Right atrium auricular region (tissue), 2 donors: ENCODE data around the gene CAPRIN2. TPM values are rescaled to one million over a fixed set of nuclear protein-coding genes. Genes with fewer than 3 reads are reported as not detected.

Source experiments
- DNase-seq: peaks from one replicate; pipeline ENCODE4 v3.0.0-alpha.2; 2019; ENCODE audit warnings: low spot score
- H3K27ac ChIP-seq, 2 donors: fragments of 200-600 bp; sonication (generic); 1 replicate in 1 of 2; 2 replicates in 1 of 2; pipeline ENCODE4 v1.5.1; 2016 to 2019
- H3K27me3 ChIP-seq, 2 donors: fragments of 200-600 bp; sonication (generic); one replicate each; pipeline versions ENCODE4 v1.5.1 to v1.6.0; 2017 to 2019
- H3K36me3 ChIP-seq: fragments of 200-600 bp; sonication (generic); one replicate; pipeline ENCODE4 v1.5.1; 2016
- H3K4me1 ChIP-seq, 2 donors: fragments of 200-600 bp; sonication (generic); one replicate each; pipeline versions ENCODE4 v1.5.1 to v1.6.0; 2017 to 2019
- H3K4me3 ChIP-seq, 2 donors: fragments of 200-600 bp; sonication (generic); 1 replicate in 1 of 2; 2 replicates in 1 of 2; pipeline ENCODE4 v1.5.1; 2017 to 2019; ENCODE audit warnings: mild to moderate bottlenecking in 1 of 2, moderate library complexity in 1 of 2
- H3K9me3 ChIP-seq, 2 donors: fragments of 200-600 bp; sonication (generic); one replicate each; pipeline ENCODE4 v1.5.1; 2019
- total RNA-seq, 2 donors: library from RNA; depleted of rRNA; stranded (reverse); fragments of >200 nt; gene quantifications; one replicate each; pipeline ENCODE4 v1.1.0, GENCODE V29; 2016
- TF ChIP-seq, protein P1 (sequence below), 2 donors: fragments of 200-600 bp; sonication (generic); IDR thresholded peaks; one replicate each; pipeline ENCODE4 v1.5.1; 2019; ENCODE audit warnings: antibody characterized with exemption in 2 of 2

CAPRIN2 gene
- total RNA-seq, 2 donors from 2014 or later, result 20.9 to 34.3 TPM

DNA sequence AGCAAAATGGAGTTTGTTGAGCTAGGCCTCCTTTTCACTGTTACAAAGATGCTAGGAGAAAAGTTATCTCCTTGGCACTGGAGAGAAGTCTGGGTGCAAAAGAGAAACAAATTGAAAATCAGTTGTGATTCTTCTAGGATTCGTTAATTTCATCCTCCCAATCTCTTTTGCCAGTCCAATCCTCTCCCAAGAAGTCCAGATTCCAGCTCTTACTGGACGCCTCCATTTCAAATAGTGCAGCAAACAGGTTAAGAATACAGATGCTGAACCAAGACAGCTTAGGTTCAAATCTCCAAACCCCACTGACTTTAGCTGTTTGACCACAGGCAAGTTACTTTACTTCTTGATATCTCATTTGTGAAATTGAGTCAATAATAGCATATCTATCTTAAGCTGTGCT, 34.0 kb upstream of the CAPRIN2 start:
- Histone ChIP-seq H3K27me3 (no peaks in the 10 kb centered on the region), H3K9me3 (no peaks in the 10 kb centered on the region), H3K27ac (no peak overlapping the region), H3K36me3 (no peaks in the 10 kb centered on the region), H3K4me3 (no peak overlapping the region), H3K4me1 (no peaks in the 10 kb centered on the region)
- DNase-seq, result no peak
- TF ChIP-seq, protein P1, sequence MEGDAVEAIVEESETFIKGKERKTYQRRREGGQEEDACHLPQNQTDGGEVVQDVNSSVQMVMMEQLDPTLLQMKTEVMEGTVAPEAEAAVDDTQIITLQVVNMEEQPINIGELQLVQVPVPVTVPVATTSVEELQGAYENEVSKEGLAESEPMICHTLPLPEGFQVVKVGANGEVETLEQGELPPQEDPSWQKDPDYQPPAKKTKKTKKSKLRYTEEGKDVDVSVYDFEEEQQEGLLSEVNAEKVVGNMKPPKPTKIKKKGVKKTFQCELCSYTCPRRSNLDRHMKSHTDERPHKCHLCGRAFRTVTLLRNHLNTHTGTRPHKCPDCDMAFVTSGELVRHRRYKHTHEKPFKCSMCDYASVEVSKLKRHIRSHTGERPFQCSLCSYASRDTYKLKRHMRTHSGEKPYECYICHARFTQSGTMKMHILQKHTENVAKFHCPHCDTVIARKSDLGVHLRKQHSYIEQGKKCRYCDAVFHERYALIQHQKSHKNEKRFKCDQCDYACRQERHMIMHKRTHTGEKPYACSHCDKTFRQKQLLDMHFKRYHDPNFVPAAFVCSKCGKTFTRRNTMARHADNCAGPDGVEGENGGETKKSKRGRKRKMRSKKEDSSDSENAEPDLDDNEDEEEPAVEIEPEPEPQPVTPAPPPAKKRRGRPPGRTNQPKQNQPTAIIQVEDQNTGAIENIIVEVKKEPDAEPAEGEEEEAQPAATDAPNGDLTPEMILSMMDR (IDR thresholded peaks at IDR 0.05), result no peak

DNA sequence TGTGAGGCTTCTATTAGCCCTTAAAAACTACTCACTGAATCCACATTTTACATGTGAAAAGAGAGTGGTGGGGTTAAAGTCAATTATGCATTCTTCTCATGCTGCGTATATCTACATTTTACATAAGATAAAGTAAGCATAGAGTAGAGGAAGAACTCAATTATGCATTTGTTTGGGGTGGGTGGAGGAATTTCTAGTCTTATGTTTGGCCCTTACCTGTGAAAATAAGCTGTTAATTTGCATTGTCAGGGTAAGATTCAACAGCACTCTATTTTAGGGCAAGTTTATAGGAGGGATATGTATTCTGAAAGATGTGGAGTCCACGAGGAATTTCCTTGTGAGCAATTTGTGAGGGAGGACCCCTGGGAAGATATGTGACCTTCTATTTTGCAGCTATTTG, 30.9 kb upstream of the CAPRIN2 start:
- TF ChIP-seq, protein P1 (IDR thresholded peaks at IDR 0.05), result no peak
- H3K27me3 ChIP-seq, result no peaks in the 10 kb centered on the region
- H3K36me3 ChIP-seq, result no peaks in the 10 kb centered on the region
- no peak overlapping the region for H3K27ac ChIP-seq
- H3K9me3 ChIP-seq, result no peaks in the 10 kb centered on the region
- DNase-seq, result no peak
- H3K4me3 ChIP-seq, result no peak overlapping the region
- no peaks in the 10 kb centered on the region for H3K4me1 ChIP-seq

DNA sequence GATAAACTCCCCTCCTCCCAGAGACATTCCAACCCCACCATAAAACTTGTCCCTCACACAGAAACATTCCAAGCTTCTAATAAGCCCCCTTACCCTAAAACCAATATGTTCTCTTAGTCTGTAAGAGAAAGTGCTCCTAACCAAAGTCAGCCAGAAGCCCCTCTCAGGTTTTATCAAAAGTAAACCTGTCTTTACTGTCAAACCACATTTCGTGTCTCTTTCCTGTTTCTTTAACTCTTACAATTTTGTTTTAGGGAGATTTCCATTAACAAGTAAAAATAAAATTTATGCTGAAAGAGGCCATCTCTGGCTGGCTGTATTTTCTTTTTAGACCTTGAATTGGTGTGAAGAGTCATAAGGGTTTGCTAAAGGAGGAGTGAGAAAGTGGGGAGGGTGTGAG, 29.8 kb upstream of the CAPRIN2 start:
- H3K27ac ChIP-seq, result no peak overlapping the region
- no peaks in the 10 kb centered on the region for H3K36me3 ChIP-seq
- DNase-seq, result no peak
- TF ChIP-seq, protein P1 (IDR thresholded peaks at IDR 0.05), result no peak
- H3K27me3 ChIP-seq, result no peaks in the 10 kb centered on the region
- no peaks in the 10 kb centered on the region for H3K9me3 ChIP-seq
- no peaks in the 10 kb centered on the region for H3K4me1 ChIP-seq
- H3K4me3 ChIP-seq, result no peak overlapping the region

DNA sequence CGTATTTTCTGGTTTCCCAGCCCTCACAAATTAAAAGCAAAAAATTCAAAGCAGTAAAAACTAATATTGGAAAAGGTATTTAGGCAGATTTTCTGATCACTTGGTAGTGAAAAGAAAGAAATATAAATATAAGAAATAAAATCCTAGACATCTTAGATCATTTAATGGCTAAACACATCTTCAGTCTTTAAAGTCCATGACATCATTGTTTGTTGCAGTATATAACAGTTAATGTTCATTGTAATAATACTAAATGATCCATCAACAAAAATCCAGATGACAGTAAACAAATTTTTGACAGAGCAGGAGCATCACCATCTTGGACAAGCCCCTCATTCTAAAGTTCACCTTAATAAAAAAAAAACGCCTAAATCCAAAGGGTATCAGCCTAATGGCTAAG, 29.2 kb upstream of the CAPRIN2 start:
- Histone ChIP-seq H3K36me3 (no peaks in the 10 kb centered on the region), H3K27ac (no peak overlapping the region), H3K27me3 (no peaks in the 10 kb centered on the region), H3K4me3 (no peak overlapping the region), H3K4me1 (no peaks in the 10 kb centered on the region), H3K9me3 (no peaks in the 10 kb centered on the region)
- TF ChIP-seq, protein P1 (IDR thresholded peaks at IDR 0.05), result no peak
- no peak for DNase-seq

DNA sequence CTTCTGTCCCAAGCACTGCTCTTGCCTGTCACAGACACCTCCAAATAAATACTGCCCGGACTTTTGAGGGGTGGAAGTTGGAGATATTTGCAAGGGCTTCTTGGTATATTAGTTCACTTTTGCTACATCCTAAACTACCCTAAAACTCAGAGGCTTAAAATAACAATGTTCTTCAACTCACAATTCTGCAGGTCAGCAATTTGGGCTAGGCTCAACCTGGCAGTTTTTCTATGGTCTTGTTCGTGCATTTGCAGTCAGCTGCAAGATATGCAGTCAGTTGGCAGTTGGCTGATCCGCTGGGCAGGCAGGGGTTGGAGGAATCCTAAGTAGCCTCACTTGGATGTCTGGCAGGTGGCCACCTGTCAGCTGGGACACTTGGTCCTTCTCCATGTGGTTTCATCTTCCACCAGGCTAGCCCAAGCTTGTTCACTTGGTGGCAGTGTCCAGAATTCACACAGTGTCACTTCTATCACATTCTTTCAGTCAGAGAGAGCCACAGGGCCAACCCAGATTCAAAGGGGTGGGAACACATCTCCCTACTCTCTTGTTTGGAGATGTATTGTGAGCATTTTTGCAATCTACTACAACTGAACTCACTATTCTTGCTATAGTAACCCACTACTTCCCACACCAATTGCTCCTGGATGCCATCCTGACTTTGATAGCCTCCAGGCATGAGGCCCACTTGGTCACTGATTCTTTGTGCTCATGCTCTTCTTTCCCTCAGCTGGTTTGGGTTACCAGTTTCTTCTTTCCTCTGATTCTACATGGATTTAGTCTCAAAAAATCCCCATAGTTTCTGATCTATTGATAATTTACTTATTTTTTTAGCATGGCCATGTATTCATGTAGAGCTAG, 27.8 kb upstream of the CAPRIN2 start:
- Histone ChIP-seq H3K4me3 (no peak overlapping the region), H3K27ac (no peak overlapping the region), H3K4me1 (no peaks in the 10 kb centered on the region), H3K27me3 (no peaks in the 10 kb centered on the region), H3K9me3 (no peaks in the 10 kb centered on the region), H3K36me3 (no peaks in the 10 kb centered on the region)
- no peak for DNase-seq
- TF ChIP-seq, protein P1 (IDR thresholded peaks at IDR 0.05), result no peak

DNA sequence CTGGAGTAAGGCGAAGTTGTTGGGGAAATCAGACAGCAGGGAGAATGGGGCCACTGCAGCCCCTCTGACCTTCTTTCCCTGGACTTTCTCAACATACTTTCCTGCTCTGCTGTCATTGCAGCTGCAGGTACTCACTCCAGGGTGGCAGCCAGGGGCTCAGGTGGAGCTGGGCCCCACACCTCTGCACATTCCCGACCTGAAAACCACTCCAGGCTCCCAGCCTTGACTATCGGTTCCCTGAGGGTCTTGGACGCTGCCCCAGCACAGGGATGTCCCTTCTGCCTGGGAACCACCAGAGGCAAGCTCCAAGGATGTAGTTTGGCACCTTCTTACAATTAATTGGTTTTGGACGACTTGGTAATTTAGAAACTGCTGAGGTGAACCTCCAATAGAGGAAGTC, 24.8 kb upstream of the CAPRIN2 start:
- Histone ChIP-seq H3K27me3 (no peaks in the 10 kb centered on the region), H3K4me3 (no peak overlapping the region), H3K27ac (no peak overlapping the region), H3K36me3 (no peaks in the 10 kb centered on the region), H3K4me1 (no peaks in the 10 kb centered on the region), H3K9me3 (no peaks in the 10 kb centered on the region)
- TF ChIP-seq, protein P1 (IDR thresholded peaks at IDR 0.05), result no peak
- DNase-seq, result no peak
